GM18505 (cell line): ENCODE measurements around the gene CASP8.
"Not testable (repeated sequence)": the region's sequence is repeated elsewhere in the genome, so short reads cannot be mapped to it uniquely, and the experiment has no call there.

Experiments used
- ATAC-seq: cut with Tn5 transposase; IDR thresholded peaks from one replicate; pipeline ENCODE4 v1.9.1; 2021; ENCODE audit not compliant: unreplicated experiment
- POLR2A ChIP-seq: IDR thresholded peaks from 4 replicates; pipeline ENCODE4 v1.6.1; 2011; ENCODE audit warnings: borderline replicate concordance; ENCODE audit not compliant: insufficient read depth, insufficient read length; ENCODE audit errors: extremely low read depth

Gene CASP8

DNA sequence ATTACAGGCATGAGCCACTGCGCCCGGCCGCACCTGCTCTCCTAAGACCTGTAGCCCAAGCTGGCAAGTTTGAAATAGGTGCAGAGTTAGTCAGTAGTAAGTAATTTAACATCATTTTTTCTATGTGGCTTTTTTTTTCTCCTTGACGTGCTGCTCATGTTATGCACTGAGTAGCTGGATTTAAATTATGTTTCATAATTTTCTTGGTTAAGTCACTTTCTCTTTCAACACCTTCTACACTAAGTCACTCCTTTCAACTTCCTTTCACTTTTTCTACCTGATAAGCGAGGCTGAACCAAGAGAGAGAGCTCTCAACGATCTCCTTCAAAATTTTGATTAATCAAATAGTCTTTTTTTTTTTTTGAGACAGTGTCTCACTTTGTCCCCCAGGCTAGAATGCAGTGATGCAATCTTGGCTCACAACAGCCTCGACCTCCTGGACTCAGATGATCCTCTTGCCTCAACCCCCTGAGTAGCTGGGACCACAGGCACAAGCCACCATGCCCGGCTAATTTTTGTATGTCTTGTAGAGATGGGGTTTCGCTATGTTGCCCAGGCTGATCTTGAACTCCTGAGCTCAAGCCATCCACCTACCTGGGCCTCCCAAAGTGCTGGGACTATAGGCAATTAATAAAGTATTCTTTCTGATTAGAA, 13.1 kb downstream of the CASP8 start:
- ATAC-seq: no peak
- no peak for TF ChIP-seq POLR2A

DNA sequence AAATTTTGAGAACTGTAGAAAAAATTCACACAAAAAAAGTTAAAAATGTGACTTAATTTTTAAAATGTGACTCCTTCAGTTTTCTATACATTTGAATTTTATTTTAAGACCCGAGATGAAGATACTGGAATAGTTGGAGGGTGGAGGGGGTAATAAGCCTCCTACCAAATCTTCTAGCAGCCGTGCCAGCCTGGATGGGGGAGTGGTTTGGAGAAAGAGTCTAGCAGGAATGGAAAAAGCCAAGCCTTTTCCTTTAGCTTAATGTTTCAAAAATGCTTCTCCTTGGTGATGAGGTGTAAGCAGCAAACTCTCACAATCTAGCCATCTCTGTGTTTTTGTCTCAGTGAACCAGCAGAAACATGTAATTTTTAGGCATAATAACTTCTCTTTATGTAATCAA, 14.7 kb downstream of the CASP8 start:
- TF ChIP-seq POLR2A: no peak
- no peak for ATAC-seq

GRCh38 chr2:201275990-201276389, 15.7 kb downstream of the CASP8 start:
- ATAC-seq: no peak
- no peak for TF ChIP-seq POLR2A

- no peak for TF ChIP-seq POLR2A
- ATAC-seq: no peak
These were observed 16.2 kb downstream of the CASP8 start for GRCh38 chr2:201276511-201276910.

DNA sequence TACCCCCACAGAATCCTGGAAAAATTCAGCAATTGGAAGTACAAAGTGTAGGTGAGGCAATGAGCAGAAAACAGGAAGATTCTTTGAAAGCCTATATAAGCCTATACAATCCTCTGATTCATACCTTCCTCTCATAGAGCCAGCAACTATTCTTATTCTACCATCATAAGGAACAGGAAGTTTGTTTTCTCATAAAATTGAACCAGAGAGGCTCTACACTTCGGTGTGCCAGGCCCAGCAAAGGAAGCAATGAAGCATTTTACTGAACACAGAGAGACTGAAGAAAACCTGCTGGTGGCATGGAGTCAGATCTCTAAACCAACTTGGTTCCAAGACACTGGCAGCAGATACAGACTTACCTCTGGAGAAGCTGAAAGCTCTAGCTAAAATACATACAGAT, 18.7 kb downstream of the CASP8 start:
- no peak for TF ChIP-seq POLR2A
- no peak for ATAC-seq

- no peak for ATAC-seq
- no peak for TF ChIP-seq POLR2A
These were observed 20.1 kb downstream of the CASP8 start for GRCh38 chr2:201280191-201281040.

DNA sequence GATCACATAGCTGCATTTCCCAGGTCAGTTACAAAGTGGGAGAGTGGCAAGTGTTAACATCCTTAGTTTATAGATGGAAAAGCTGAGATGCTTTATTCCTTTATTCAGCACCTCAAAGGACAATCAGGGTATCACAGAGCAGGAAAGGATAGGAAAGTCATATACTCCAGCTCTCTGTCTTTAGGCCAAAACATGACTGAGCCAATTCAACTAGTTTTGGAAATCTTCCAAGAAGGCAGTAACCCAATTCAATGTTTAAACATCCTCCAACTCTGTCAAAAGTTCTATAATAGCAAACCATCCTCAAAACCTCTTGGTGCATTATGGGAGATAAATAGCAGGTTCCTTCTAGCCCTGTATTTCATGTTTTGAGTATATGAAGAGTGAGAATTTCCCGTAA, 25.2 kb downstream of the CASP8 start:
- no peak for TF ChIP-seq POLR2A
- ATAC-seq: no peak

DNA sequence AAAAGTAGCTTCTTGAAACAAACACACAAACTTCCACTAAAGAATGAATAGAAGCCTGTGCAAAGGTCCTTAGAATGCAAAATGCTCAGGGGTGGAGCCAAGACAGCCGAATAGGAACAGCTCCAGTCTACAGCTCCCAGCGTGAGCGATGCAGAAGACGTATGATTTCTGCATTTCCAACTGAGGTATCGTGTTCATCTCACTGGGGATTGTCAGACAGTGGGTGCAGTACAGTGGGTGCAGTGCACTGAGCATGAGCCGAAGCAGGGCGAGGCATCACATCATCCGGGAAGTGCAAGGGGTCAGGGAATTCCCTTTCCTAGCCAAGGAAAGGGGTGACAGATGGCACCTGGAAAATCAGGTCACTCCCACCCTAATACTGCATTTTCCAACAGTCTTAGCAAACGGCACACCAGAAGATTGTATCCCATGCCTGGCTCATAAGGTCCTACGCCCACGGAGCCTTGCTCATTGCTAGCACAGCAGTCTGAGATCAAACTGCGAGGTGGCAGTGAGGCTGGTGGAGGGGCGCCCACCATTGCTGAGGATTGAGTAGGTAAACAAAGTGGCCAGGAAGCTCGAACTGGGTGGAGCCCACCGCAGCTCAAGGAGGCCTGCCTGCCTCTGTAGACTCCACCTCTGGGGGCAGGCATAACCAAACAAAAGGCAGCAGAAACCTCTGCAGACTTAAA, 30.3 kb downstream of the CASP8 start:
- not testable (repeated sequence) for ATAC-seq

- TF ChIP-seq POLR2A: no peak
- no peak for ATAC-seq
These were observed 38.2 kb downstream of the CASP8 start for GRCh38 chr2:201298462-201299052.

DNA sequence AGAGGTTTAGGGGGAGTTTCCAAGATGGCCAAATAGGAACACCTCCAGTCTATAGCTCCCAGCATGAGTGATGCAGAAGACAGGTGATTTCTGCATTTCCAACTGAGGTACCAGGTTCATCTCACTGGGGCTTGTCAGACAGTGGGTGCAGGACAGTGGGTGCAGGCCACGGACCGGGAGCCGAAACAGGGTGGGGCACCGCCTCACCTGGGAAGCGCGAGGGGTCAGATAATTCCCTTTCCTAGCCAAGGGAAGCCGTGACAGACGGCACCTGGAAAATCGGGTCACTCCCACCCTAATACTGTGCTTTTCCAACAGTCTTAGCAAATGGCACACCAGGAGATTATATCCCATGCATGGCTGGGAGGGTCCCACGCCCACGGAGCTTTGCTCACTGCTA, 39.6 kb downstream of the CASP8 start:
- ATAC-seq: not testable (repeated sequence)

- ATAC-seq: no peak
These were observed 47.5 kb downstream of the CASP8 start for GRCh38 chr2:201307876-201308275.

GRCh38 chr2:201308914-201309313, 48.6 kb downstream of the CASP8 start:
- TF ChIP-seq POLR2A: no peak

More at GRCh38 chr2:201307876-201308275, 47.5 kb downstream of the CASP8 start:
- TF ChIP-seq POLR2A: no peak

DNA sequence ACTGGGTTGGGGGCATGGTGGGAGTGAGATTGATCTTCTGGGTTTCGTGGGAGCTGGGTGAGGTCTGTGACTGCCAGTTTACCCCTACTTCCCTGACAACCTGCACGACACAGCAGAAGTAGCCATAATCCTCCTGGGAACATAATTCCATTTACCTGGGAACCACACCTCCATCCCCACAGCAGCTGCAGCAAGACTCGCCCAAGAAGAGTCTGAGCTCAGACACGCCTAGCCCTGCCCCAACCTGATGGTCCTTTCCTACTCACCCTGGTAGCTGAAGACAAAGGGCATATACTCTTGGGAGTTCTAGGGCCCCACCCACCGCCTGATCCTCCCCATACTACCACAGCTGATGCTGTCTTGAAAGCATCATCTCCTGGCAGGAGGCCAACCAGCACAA, 53.0 kb downstream of the CASP8 start:
- no peak for ATAC-seq
- TF ChIP-seq POLR2A: no peak

More at GRCh38 chr2:201308914-201309313, 48.6 kb downstream of the CASP8 start:
- no peak for ATAC-seq
